ENCODE results near the gene PNKP. TPM values are rescaled to one million over a fixed set of nuclear protein-coding genes. Genes with fewer than 3 reads are reported as not detected.

PNKP gene
- total RNA-seq, 2 donors from 2014 or later = 62.3 to 76.7 TPM

- DNase-seq (peak; percentile 99 to 100), ATAC-seq (peak; percentile 70)
- intact Hi-C loops (cut with DNase I, micrococcal nuclease) = no loop called here
These were observed 10.7 kb upstream of the PNKP start for GRCh38 chr19:49877879-49878743.

- ATAC-seq = peak; percentile 75
- DNase-seq = peak; percentile 99 to 100
- intact Hi-C loops (cut with DNase I, micrococcal nuclease) = no loop called here
These were observed 9.9 kb upstream of the PNKP start, which contains the start of the genes AKT1S1 and TBC1D17 for GRCh38 chr19:49877020-49877878. Gene AKT1S1, minus strand, starts transcription at chr19:49877355. Its CDS starts 4,060 bp downstream, at chr19:49873295. Gene TBC1D17, plus strand, starts transcription at chr19:49877702. Its CDS starts 22 bp downstream, at chr19:49877724.

GRCh38 chr19:49876422-49877019, 9.1 kb upstream of the PNKP start:
- ATAC-seq (peak; percentile 72), DNase-seq (peak; percentile 97 to 98)
- intact Hi-C loops (cut with DNase I, micrococcal nuclease) = no loop called here

GRCh38 chr19:49875857-49876421, 8.6 kb upstream of the PNKP start:
- DNase-seq (peak in 1 of 2 donors; percentile 74), ATAC-seq (peak; percentile 10)
- intact Hi-C loops (cut with DNase I, micrococcal nuclease) = no loop called here

GRCh38 chr19:49875177-49875576, 7.8 kb upstream of the PNKP start:
- DNase-seq = no peak
- no peak for ATAC-seq
- intact Hi-C loops (cut with DNase I, micrococcal nuclease) = no loop called here

GRCh38 chr19:49874503-49875157, 7.3 kb upstream of the PNKP start:
- intact Hi-C loops (cut with DNase I, micrococcal nuclease) = no loop called here
- no peak for ATAC-seq
- DNase-seq = no peak

GRCh38 chr19:49873834-49874233, 6.5 kb upstream of the PNKP start:
- intact Hi-C loops (cut with DNase I, micrococcal nuclease) = no loop called here
- ATAC-seq (no peak), DNase-seq (no peak)

GRCh38 chr19:49873129-49873521, 5.7 kb upstream of the PNKP start:
- ATAC-seq (no peak), DNase-seq (no peak)
- intact Hi-C loops (cut with DNase I, micrococcal nuclease) = no loop called here

GRCh38 chr19:49872245-49873128, 5.1 kb upstream of the PNKP start:
- ATAC-seq (no peak), DNase-seq (no peak)
- intact Hi-C loops (cut with DNase I, micrococcal nuclease) = no loop called here

- ATAC-seq (no peak), DNase-seq (no peak)
- intact Hi-C loops (cut with DNase I, micrococcal nuclease) = no loop called here
These were observed 4.1 kb upstream of the PNKP start for GRCh38 chr19:49871349-49871985.

- intact Hi-C loops (cut with DNase I, micrococcal nuclease) = no loop called here
- ATAC-seq (no peak), DNase-seq (no peak)
These were observed 3.0 kb upstream of the PNKP start for GRCh38 chr19:49870309-49870901.

- intact Hi-C loops (cut with DNase I, micrococcal nuclease) = no loop called here
- ATAC-seq (peak; percentile 71), DNase-seq (peak; percentile 95 to 97)
These were observed 2.3 kb upstream of the PNKP start for GRCh38 chr19:49869484-49870308.

GRCh38 chr19:49869009-49869483, 1.7 kb upstream of the PNKP start:
- DNase-seq = peak in 1 of 2 donors; percentile 93
- ATAC-seq = peak; percentile 6
- intact Hi-C loops (cut with DNase I, micrococcal nuclease) = no loop called here

- DNase-seq (no peak), ATAC-seq (no peak)
- intact Hi-C loops (cut with DNase I, micrococcal nuclease) = no loop called here
These were observed 2.5 kb downstream of the PNKP start for GRCh38 chr19:49864890-49865289.

- DNase-seq (peak; percentile 7 to 23), ATAC-seq (no peak)
- intact Hi-C loops (cut with DNase I, micrococcal nuclease) = no loop called here
These were observed 3.4 kb downstream of the PNKP start for GRCh38 chr19:49863935-49864320.

Data from left colon (tissue), 2 donors.